ENCODE measurements around the gene SLC5A10.
"Not testable (repeated sequence)": the region's sequence is repeated elsewhere in the genome, so short reads cannot be mapped to it uniquely, and the experiment has no call there.

Gene SLC5A10

GRCh38 chr17:18917506-18918032 lies 34.4 kb upstream of the SLC5A10 start:
- TF ChIP-seq ZFX (IDR thresholded peaks at IDR 0.05; ENCODE audit: borderline replicate concordance) (no peak), CTCF (IDR thresholded peaks at IDR 0.05) (no peak)
- no peak overlapping the region for H3K27ac ChIP-seq

GRCh38 chr17:18919963-18920362 lies 32.0 kb upstream of the SLC5A10 start:
- H3K27ac ChIP-seq: no peak overlapping the region
- no peak for TF ChIP-seq CTCF (IDR thresholded peaks at IDR 0.05)
- no peak for TF ChIP-seq ZFX (IDR thresholded peaks at IDR 0.05; ENCODE audit: borderline replicate concordance)

GRCh38 chr17:18920911-18921441 lies 31.0 kb upstream of the SLC5A10 start:
- no peak overlapping the region for H3K27ac ChIP-seq
- TF ChIP-seq ZFX (IDR thresholded peaks at IDR 0.05; ENCODE audit: borderline replicate concordance) (no peak), CTCF (IDR thresholded peaks at IDR 0.05) (no peak)

GRCh38 chr17:18921485-18921884 lies 30.5 kb upstream of the SLC5A10 start:
- no peak for TF ChIP-seq CTCF (IDR thresholded peaks at IDR 0.05)
- no peak for TF ChIP-seq ZFX (IDR thresholded peaks at IDR 0.05; ENCODE audit: borderline replicate concordance)
- H3K27ac ChIP-seq: no peak overlapping the region

- no peak for TF ChIP-seq ZFX (IDR thresholded peaks at IDR 0.05; ENCODE audit: borderline replicate concordance)
- H3K27ac ChIP-seq: no peak overlapping the region
Observed at GRCh38 chr17:18921912-18922451, 30.0 kb upstream of the SLC5A10 start.

GRCh38 chr17:18922596-18922995 lies 29.4 kb upstream of the SLC5A10 start:
- not testable (repeated sequence) for H3K27ac ChIP-seq

GRCh38 chr17:18925187-18925586 lies 26.8 kb upstream of the SLC5A10 start:
- no peak overlapping the region for H3K27ac ChIP-seq
- no peak for TF ChIP-seq CTCF (IDR thresholded peaks at IDR 0.05)
- TF ChIP-seq ZFX (IDR thresholded peaks at IDR 0.05; ENCODE audit: borderline replicate concordance): no peak

- TF ChIP-seq CTCF (IDR thresholded peaks at IDR 0.05): no peak
- TF ChIP-seq ZFX (IDR thresholded peaks at IDR 0.05; ENCODE audit: borderline replicate concordance): no peak
Observed at GRCh38 chr17:18928628-18929125, 23.3 kb upstream of the SLC5A10 start.

More at GRCh38 chr17:18928628-18929125, 23.3 kb upstream of the SLC5A10 start:
- H3K27ac ChIP-seq: no peak overlapping the region
